ENCODE results near the gene B3GALT4.

- TF ChIP-seq EZH2phosphoT487 (IDR thresholded peaks at IDR 0.05; ENCODE audit: low read depth): no peak
- TF ChIP-seq, protein P1, sequence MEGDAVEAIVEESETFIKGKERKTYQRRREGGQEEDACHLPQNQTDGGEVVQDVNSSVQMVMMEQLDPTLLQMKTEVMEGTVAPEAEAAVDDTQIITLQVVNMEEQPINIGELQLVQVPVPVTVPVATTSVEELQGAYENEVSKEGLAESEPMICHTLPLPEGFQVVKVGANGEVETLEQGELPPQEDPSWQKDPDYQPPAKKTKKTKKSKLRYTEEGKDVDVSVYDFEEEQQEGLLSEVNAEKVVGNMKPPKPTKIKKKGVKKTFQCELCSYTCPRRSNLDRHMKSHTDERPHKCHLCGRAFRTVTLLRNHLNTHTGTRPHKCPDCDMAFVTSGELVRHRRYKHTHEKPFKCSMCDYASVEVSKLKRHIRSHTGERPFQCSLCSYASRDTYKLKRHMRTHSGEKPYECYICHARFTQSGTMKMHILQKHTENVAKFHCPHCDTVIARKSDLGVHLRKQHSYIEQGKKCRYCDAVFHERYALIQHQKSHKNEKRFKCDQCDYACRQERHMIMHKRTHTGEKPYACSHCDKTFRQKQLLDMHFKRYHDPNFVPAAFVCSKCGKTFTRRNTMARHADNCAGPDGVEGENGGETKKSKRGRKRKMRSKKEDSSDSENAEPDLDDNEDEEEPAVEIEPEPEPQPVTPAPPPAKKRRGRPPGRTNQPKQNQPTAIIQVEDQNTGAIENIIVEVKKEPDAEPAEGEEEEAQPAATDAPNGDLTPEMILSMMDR (IDR thresholded peaks at IDR 0.05; ENCODE audit: low read depth, low read length): no peak
Measured at GRCh38 chr6:33250731-33251130, 26.2 kb upstream of the B3GALT4 start.

Measured in OCI-LY3 (cell line).